HL-60 (cell line): Measurements from ENCODE around the gene SLC1A7.

Source experiments
- CTCF ChIP-seq: IDR thresholded peaks from one replicate; pipeline ENCODE4 v1.5.1; 2011; ENCODE audit warnings: low read length, control low read depth, inconsistent platforms; ENCODE audit not compliant: insufficient read depth
- GABPA ChIP-seq: IDR thresholded peaks from 2 replicates; pipeline ENCODE4 v1.6.1; 2012; ENCODE audit warnings: low read depth

GRCh38 chr1:53068314-53069099 lies 73.9 kb downstream of the SLC1A7 start:
- no peak for TF ChIP-seq CTCF
- TF ChIP-seq GABPA: no peak
